GM19455 (cell line): Measurements from ENCODE around the gene PLBD1.

ENCODE experiments used
- ATAC-seq: cut with Tn5 transposase; IDR thresholded peaks from one replicate; pipeline ENCODE4 v1.9.1; 2021; ENCODE audit not compliant: unreplicated experiment

The PLBD1 gene

GRCh38 chr12:14570231-14570630 is 2.5 kb upstream of the PLBD1 start:
- ATAC-seq = no peak

- ATAC-seq = no peak
These were observed 3.2 kb downstream of the PLBD1 start for GRCh38 chr12:14564336-14564959.

- ATAC-seq = no peak
These were observed 4.6 kb downstream of the PLBD1 start for GRCh38 chr12:14563046-14563445.

GRCh38 chr12:14562279-14562678 is 5.4 kb downstream of the PLBD1 start:
- no peak for ATAC-seq

- no peak for ATAC-seq
These were observed 5.9 kb downstream of the PLBD1 start for GRCh38 chr12:14561677-14562238.

GRCh38 chr12:14560904-14561574 is 6.6 kb downstream of the PLBD1 start:
- ATAC-seq = no peak

GRCh38 chr12:14558473-14558959 is 9.2 kb downstream of the PLBD1 start:
- no peak for ATAC-seq

GRCh38 chr12:14557966-14558365 is 9.7 kb downstream of the PLBD1 start:
- ATAC-seq = no peak

GRCh38 chr12:14554281-14555007 is 13.2 kb downstream of the PLBD1 start:
- ATAC-seq = no peak

- no peak for ATAC-seq
These were observed 19.1 kb downstream of the PLBD1 start for GRCh38 chr12:14548609-14549008.

GRCh38 chr12:14547571-14547970 is 20.1 kb downstream of the PLBD1 start:
- no peak for ATAC-seq

GRCh38 chr12:14545144-14546124 is 22.2 kb downstream of the PLBD1 start:
- no peak for ATAC-seq

- ATAC-seq = no peak
These were observed 26.8 kb downstream of the PLBD1 start for GRCh38 chr12:14540801-14541462.

GRCh38 chr12:14537088-14537487 is 30.6 kb downstream of the PLBD1 start:
- no peak for ATAC-seq

- no peak for ATAC-seq
These were observed 35.5 kb downstream of the PLBD1 start for GRCh38 chr12:14532152-14532551.

GRCh38 chr12:14525964-14526363 is 41.7 kb downstream of the PLBD1 start:
- no peak for ATAC-seq

- no peak for ATAC-seq
These were observed 45.9 kb downstream of the PLBD1 start for GRCh38 chr12:14521822-14522221.

GRCh38 chr12:14514946-14515345 is 52.7 kb downstream of the PLBD1 start:
- no peak for ATAC-seq

- ATAC-seq = no peak
These were observed 53.4 kb downstream of the PLBD1 start for GRCh38 chr12:14514154-14514842.
